ENCODE data around the gene ELAC1.
"Not testable (repeated sequence)": the region's sequence is repeated elsewhere in the genome, so short reads cannot be mapped to it uniquely, and the experiment has no call there.

ELAC1 gene

GRCh38 chr18:50994031-50994430 is 26.2 kb downstream of the ELAC1 start:
- Histone ChIP-seq H3K36me3 (ENCODE audit: control insufficient read depth, insufficient read depth, low read length) (no peaks in the 10 kb centered on the region), H3K9me3 (ENCODE audit: control insufficient read depth, insufficient read depth, low read depth, low read length) (no peaks in the 10 kb centered on the region; the same call in 1 of the 2 replicates), H3K4me3 (ENCODE audit: low read depth, low read length) (no peak overlapping the region), H3K27ac (ENCODE audit: low read depth, low read length) (no peak overlapping the region), H3K27me3 (ENCODE audit: control insufficient read depth, insufficient read depth, low read length) (no peaks in the 10 kb centered on the region), H3K9ac (ENCODE audit: low read length) (no peak overlapping the region), H3K4me1 (ENCODE audit: control insufficient read depth, insufficient read depth, low read length) (peaks cover 9% of the 10 kb centered on the region)

- H3K27me3 ChIP-seq (ENCODE audit: control insufficient read depth, insufficient read depth, low read length); H3K9ac ChIP-seq (ENCODE audit: low read length); H3K27ac ChIP-seq (ENCODE audit: low read depth, low read length); H3K9me3 ChIP-seq (ENCODE audit: control insufficient read depth, insufficient read depth, low read depth, low read length); H3K4me3 ChIP-seq (ENCODE audit: low read depth, low read length); H3K36me3 ChIP-seq (ENCODE audit: control insufficient read depth, insufficient read depth, low read length): not testable (repeated sequence)
- H3K4me1 ChIP-seq (ENCODE audit: control insufficient read depth, insufficient read depth, low read length), result peaks cover 15% of the 10 kb centered on the region; the same call in 1 of the 2 replicates
Measured at GRCh38 chr18:51003174-51003573, 35.3 kb downstream of the ELAC1 start.

GRCh38 chr18:51006061-51006818 is 38.4 kb downstream of the ELAC1 start:
- Histone ChIP-seq H3K36me3 (ENCODE audit: control insufficient read depth, insufficient read depth, low read length) (no peaks in the 10 kb centered on the region), H3K9ac (ENCODE audit: low read length) (no peak overlapping the region), H3K27me3 (ENCODE audit: control insufficient read depth, insufficient read depth, low read length) (no peaks in the 10 kb centered on the region), H3K4me3 (ENCODE audit: low read depth, low read length) (no peak overlapping the region), H3K27ac (ENCODE audit: low read depth, low read length) (no peak overlapping the region), H3K9me3 (ENCODE audit: control insufficient read depth, insufficient read depth, low read depth, low read length) (no peaks in the 10 kb centered on the region), H3K4me1 (ENCODE audit: control insufficient read depth, insufficient read depth, low read length) (peaks cover 15% of the 10 kb centered on the region; the same call in 1 of the 2 replicates)

- no peaks in the 10 kb centered on the region for H3K27me3 ChIP-seq (ENCODE audit: control insufficient read depth, insufficient read depth, low read length)
- H3K36me3 ChIP-seq (ENCODE audit: control insufficient read depth, insufficient read depth, low read length), result no peaks in the 10 kb centered on the region
- no peak overlapping the region for H3K27ac ChIP-seq (ENCODE audit: low read depth, low read length)
- no peaks in the 10 kb centered on the region for H3K9me3 ChIP-seq (ENCODE audit: control insufficient read depth, insufficient read depth, low read depth, low read length)
- no peak overlapping the region for H3K4me3 ChIP-seq (ENCODE audit: low read depth, low read length)
- H3K4me1 ChIP-seq (ENCODE audit: control insufficient read depth, insufficient read depth, low read length), result peaks cover 15% of the 10 kb centered on the region; the same call in 1 of the 2 replicates
- H3K9ac ChIP-seq (ENCODE audit: low read length), result no peak overlapping the region
Measured at GRCh38 chr18:51006948-51007789, 39.3 kb downstream of the ELAC1 start.

GRCh38 chr18:51007790-51008139 is 39.9 kb downstream of the ELAC1 start:
- H3K27ac ChIP-seq (ENCODE audit: low read depth, low read length), result no peak overlapping the region
- H3K4me1 ChIP-seq (ENCODE audit: control insufficient read depth, insufficient read depth, low read length), result peaks cover 15% of the 10 kb centered on the region; the same call in 1 of the 2 replicates
- H3K9me3 ChIP-seq (ENCODE audit: control insufficient read depth, insufficient read depth, low read depth, low read length), result no peaks in the 10 kb centered on the region
- H3K9ac ChIP-seq (ENCODE audit: low read length), result no peak overlapping the region
- H3K4me3 ChIP-seq (ENCODE audit: low read depth, low read length), result no peak overlapping the region
- H3K36me3 ChIP-seq (ENCODE audit: control insufficient read depth, insufficient read depth, low read length), result no peaks in the 10 kb centered on the region
- no peaks in the 10 kb centered on the region for H3K27me3 ChIP-seq (ENCODE audit: control insufficient read depth, insufficient read depth, low read length)

GRCh38 chr18:51009072-51009471 is 41.2 kb downstream of the ELAC1 start:
- H3K9me3 ChIP-seq (ENCODE audit: control insufficient read depth, insufficient read depth, low read depth, low read length), result no peaks in the 10 kb centered on the region; the same call in 1 of the 2 replicates
- H3K27me3 ChIP-seq (ENCODE audit: control insufficient read depth, insufficient read depth, low read length), result no peaks in the 10 kb centered on the region
- no peak overlapping the region for H3K27ac ChIP-seq (ENCODE audit: low read depth, low read length)
- H3K4me3 ChIP-seq (ENCODE audit: low read depth, low read length), result no peak overlapping the region
- H3K4me1 ChIP-seq (ENCODE audit: control insufficient read depth, insufficient read depth, low read length), result peaks cover 15% of the 10 kb centered on the region; the same call in 1 of the 2 replicates
- no peak overlapping the region for H3K9ac ChIP-seq (ENCODE audit: low read length)
- no peaks in the 10 kb centered on the region for H3K36me3 ChIP-seq (ENCODE audit: control insufficient read depth, insufficient read depth, low read length)

- no peaks in the 10 kb centered on the region for H3K36me3 ChIP-seq (ENCODE audit: control insufficient read depth, insufficient read depth, low read length)
- H3K9ac ChIP-seq (ENCODE audit: low read length), result no peak overlapping the region
- peaks cover 4% of the 10 kb centered on the region; the same call in 1 of the 2 replicates for H3K9me3 ChIP-seq (ENCODE audit: control insufficient read depth, insufficient read depth, low read depth, low read length)
- no peaks in the 10 kb centered on the region for H3K27me3 ChIP-seq (ENCODE audit: control insufficient read depth, insufficient read depth, low read length)
- no peak overlapping the region for H3K27ac ChIP-seq (ENCODE audit: low read depth, low read length)
- no peak overlapping the region for H3K4me3 ChIP-seq (ENCODE audit: low read depth, low read length)
- H3K4me1 ChIP-seq (ENCODE audit: control insufficient read depth, insufficient read depth, low read length), result peaks cover 15% of the 10 kb centered on the region; the same call in 1 of the 2 replicates
Measured at GRCh38 chr18:51010218-51010617, 42.4 kb downstream of the ELAC1 start.

GRCh38 chr18:51011709-51012108 is 43.9 kb downstream of the ELAC1 start:
- Histone ChIP-seq H3K4me1 (ENCODE audit: control insufficient read depth, insufficient read depth, low read length) (peaks cover 9% of the 10 kb centered on the region), H3K4me3 (ENCODE audit: low read depth, low read length) (no peak overlapping the region), H3K27ac (ENCODE audit: low read depth, low read length) (no peak overlapping the region), H3K36me3 (ENCODE audit: control insufficient read depth, insufficient read depth, low read length) (no peaks in the 10 kb centered on the region), H3K9ac (ENCODE audit: low read length) (no peak overlapping the region), H3K9me3 (ENCODE audit: control insufficient read depth, insufficient read depth, low read depth, low read length) (peaks cover 4% of the 10 kb centered on the region; the same call in 1 of the 2 replicates), H3K27me3 (ENCODE audit: control insufficient read depth, insufficient read depth, low read length) (no peaks in the 10 kb centered on the region)

- Histone ChIP-seq H3K36me3 (ENCODE audit: control insufficient read depth, insufficient read depth, low read length) (no peaks in the 10 kb centered on the region), H3K4me3 (ENCODE audit: low read depth, low read length) (no peak overlapping the region), H3K4me1 (ENCODE audit: control insufficient read depth, insufficient read depth, low read length) (peaks cover 11% of the 10 kb centered on the region), H3K27ac (ENCODE audit: low read depth, low read length) (no peak overlapping the region), H3K9ac (ENCODE audit: low read length) (no peak overlapping the region), H3K27me3 (ENCODE audit: control insufficient read depth, insufficient read depth, low read length) (no peaks in the 10 kb centered on the region), H3K9me3 (ENCODE audit: control insufficient read depth, insufficient read depth, low read depth, low read length) (peaks cover 4% of the 10 kb centered on the region; the same call in 1 of the 2 replicates)
Measured at GRCh38 chr18:51012441-51012840, 44.6 kb downstream of the ELAC1 start.

- no peak overlapping the region for H3K27ac ChIP-seq (ENCODE audit: low read depth, low read length)
- no peak overlapping the region for H3K9ac ChIP-seq (ENCODE audit: low read length)
- H3K27me3 ChIP-seq (ENCODE audit: control insufficient read depth, insufficient read depth, low read length), result no peaks in the 10 kb centered on the region
Measured at GRCh38 chr18:51013259-51013658, 45.4 kb downstream of the ELAC1 start.

More at GRCh38 chr18:51013259-51013658, 45.4 kb downstream of the ELAC1 start:
- Histone ChIP-seq H3K4me1 (ENCODE audit: control insufficient read depth, insufficient read depth, low read length) (peaks cover 13% of the 10 kb centered on the region), H3K9me3 (ENCODE audit: control insufficient read depth, insufficient read depth, low read depth, low read length) (peaks cover 4% of the 10 kb centered on the region; the same call in 1 of the 2 replicates), H3K4me3 (ENCODE audit: low read depth, low read length) (no peak overlapping the region), H3K36me3 (ENCODE audit: control insufficient read depth, insufficient read depth, low read length) (no peaks in the 10 kb centered on the region)

Measured in HUES6 (cell line).